ENCODE measurements around the gene ARID1B. TPM values are rescaled to one million over a fixed set of nuclear protein-coding genes. Genes with fewer than 3 reads are reported as not detected.

ARID1B gene
- total RNA-seq, 2 experiments from 2014 or later = 90.1 to 164 TPM

DNA sequence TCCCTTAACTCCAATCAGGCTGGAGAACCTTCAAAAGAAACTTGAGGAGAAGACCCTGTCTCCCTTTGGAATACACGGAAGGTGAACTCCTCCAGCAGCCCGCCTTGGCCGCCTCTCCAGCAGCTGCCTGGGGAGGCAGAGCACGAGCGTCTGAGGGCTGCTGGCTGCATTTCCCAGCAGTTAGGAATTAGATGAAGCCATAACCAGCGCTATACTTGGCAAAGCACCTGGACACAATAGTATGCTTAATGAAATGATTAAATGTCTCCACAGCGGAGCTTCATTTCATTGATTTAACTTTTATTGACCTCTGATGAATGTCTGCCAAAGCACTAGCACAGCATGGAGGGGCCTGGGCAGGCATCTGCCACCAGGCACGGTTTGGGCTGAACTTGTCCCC is 472.6 kb downstream of the ARID1B start:
- ChIA-PET CTCF (ENCODE audit: unreplicated experiment) (interaction anchor here (0.6 kb wide), 1 partner anchor 1778 kb away, joined by 3 read pairs; no protein-coding TSS in a partner anchor), POLR2A (interaction anchor here (0.7 to 1.4 kb wide), 2 partner anchors 71 to 370 kb away, joined by 3 read pairs; no protein-coding TSS in a partner anchor)
- H3K4me1 ChIP-seq (ENCODE audit: insufficient read depth, low read length, poor library complexity, severe bottlenecking) = no peaks in the 10 kb centered on the region
- no peak overlapping the region for H3K4me2 ChIP-seq (ENCODE audit: low read length)
- TF ChIP-seq EZH2phosphoT487 (IDR thresholded peaks at IDR 0.05; ENCODE audit: borderline replicate concordance, low read depth, low read length) = no peak
- TF ChIP-seq, protein P1, sequence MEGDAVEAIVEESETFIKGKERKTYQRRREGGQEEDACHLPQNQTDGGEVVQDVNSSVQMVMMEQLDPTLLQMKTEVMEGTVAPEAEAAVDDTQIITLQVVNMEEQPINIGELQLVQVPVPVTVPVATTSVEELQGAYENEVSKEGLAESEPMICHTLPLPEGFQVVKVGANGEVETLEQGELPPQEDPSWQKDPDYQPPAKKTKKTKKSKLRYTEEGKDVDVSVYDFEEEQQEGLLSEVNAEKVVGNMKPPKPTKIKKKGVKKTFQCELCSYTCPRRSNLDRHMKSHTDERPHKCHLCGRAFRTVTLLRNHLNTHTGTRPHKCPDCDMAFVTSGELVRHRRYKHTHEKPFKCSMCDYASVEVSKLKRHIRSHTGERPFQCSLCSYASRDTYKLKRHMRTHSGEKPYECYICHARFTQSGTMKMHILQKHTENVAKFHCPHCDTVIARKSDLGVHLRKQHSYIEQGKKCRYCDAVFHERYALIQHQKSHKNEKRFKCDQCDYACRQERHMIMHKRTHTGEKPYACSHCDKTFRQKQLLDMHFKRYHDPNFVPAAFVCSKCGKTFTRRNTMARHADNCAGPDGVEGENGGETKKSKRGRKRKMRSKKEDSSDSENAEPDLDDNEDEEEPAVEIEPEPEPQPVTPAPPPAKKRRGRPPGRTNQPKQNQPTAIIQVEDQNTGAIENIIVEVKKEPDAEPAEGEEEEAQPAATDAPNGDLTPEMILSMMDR (conservative IDR thresholded peaks at IDR 0.05; ENCODE audit: low read length) = no peak
- BruUV-seq (replicated peaks) = no TSS peak
- H2AFZ ChIP-seq (ENCODE audit: low read length) = no peak overlapping the region
- intact Hi-C loops (cut with micrococcal nuclease; ENCODE audit: unreplicated experiment) = no loop called here
- no peaks in the 10 kb centered on the region for H3K36me3 ChIP-seq (ENCODE audit: insufficient read depth, low read length)
- no peak for DNase-seq (ENCODE audit: low spot score)
- H4K20me1 ChIP-seq (ENCODE audit: insufficient read depth, low read length) = no peaks in the 10 kb centered on the region
- no peak overlapping the region for H3K27ac ChIP-seq (ENCODE audit: low read depth, low read length, poor library complexity, severe bottlenecking)
- peaks cover 7% of the 10 kb centered on the region; the same call in 1 of the 2 replicates for H3K9me3 ChIP-seq (ENCODE audit: low read length)
- no peaks in the 10 kb centered on the region for H3K79me2 ChIP-seq (ENCODE audit: insufficient read depth, low read depth, low read length)
- H3K4me3 ChIP-seq (ENCODE audit: low read depth, low read length, poor library complexity, severe bottlenecking) = no peak overlapping the region
- no peaks in the 10 kb centered on the region for H3K9me2 ChIP-seq (ENCODE audit: insufficient read depth, low read length)

DNA sequence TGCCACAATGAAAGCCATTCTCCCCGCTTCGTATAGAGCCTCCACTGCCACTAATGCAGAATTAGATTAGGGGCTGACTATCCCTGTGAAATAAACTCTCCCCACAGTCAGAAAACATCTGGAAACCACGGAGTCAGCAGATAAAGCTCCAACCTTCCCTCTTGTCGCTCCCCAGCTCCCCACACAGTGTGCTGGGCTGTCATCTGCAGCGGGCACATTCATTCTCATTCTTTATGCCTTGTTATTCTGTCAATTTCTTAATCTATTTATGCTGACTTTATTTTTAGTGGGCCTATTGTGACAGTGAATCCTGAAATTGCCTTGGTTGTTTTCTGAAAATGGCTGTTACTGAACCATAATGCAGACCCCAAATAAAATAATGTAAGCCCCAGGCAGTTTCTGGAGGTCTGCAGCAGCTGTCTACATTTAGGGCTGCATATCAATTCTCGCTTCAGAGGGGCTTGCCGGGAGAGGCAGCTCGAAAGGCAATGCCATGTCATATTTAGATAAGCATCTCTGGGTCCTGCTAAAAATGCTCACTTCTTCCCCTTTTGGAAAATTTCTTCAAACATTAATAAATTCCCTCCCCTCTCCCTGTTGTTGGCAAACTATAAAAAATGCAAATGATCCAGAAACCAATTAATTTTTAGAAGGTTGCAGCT is 474.5 kb downstream of the ARID1B start:
- Histone ChIP-seq H2AFZ (ENCODE audit: low read length) (no peak overlapping the region), H4K20me1 (ENCODE audit: insufficient read depth, low read length) (no peaks in the 10 kb centered on the region), H3K9me2 (ENCODE audit: insufficient read depth, low read length) (no peaks in the 10 kb centered on the region), H3K27ac (ENCODE audit: low read depth, low read length, poor library complexity, severe bottlenecking) (no peak overlapping the region), H3K4me2 (ENCODE audit: low read length) (no peak overlapping the region), H3K36me3 (ENCODE audit: insufficient read depth, low read length) (no peaks in the 10 kb centered on the region), H3K79me2 (ENCODE audit: insufficient read depth, low read depth, low read length) (no peaks in the 10 kb centered on the region), H3K4me1 (ENCODE audit: insufficient read depth, low read length, poor library complexity, severe bottlenecking) (no peaks in the 10 kb centered on the region), H3K9me3 (ENCODE audit: low read length) (peaks cover 7% of the 10 kb centered on the region; the same call in 1 of the 2 replicates), H3K4me3 (ENCODE audit: low read depth, low read length, poor library complexity, severe bottlenecking) (no peak overlapping the region)
- TF ChIP-seq EZH2phosphoT487 (IDR thresholded peaks at IDR 0.05; ENCODE audit: borderline replicate concordance, low read depth, low read length) = no peak
- DNase-seq (ENCODE audit: low spot score) = no peak
- intact Hi-C loops (cut with micrococcal nuclease; ENCODE audit: unreplicated experiment) = no loop called here
- CTCF ChIA-PET (ENCODE audit: unreplicated experiment) = no interaction called here
- POLR2A ChIA-PET = interaction anchor here (0.7 kb wide), 1 partner anchor 13 kb away, joined by 4 read pairs; no protein-coding TSS in a partner anchor
- BruUV-seq (replicated peaks) = no TSS peak

DNA sequence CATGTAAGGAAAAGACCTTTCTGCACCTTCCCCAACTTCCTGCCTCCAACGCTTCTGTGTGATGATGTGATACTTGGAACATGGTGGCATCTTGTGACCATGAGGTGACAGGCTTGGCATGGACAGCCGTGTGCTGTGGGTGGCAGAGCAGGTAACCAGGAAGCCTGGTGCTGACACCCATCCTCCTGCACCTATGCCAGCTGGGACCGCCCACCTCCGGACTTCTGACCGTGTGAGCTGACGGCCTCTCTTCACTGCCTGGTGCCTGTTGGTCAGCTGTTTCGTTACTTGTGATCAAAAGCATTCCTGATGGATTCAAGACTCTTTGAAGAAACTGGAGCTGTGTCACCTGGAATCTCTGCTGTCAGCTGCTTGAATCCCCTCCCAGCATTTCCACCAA is 475.8 kb downstream of the ARID1B start:
- CTCF ChIA-PET (ENCODE audit: unreplicated experiment) = no interaction called here
- peaks cover 5% of the 10 kb centered on the region; the same call in 1 of the 2 replicates for H3K9me3 ChIP-seq (ENCODE audit: low read length)
- H3K36me3 ChIP-seq (ENCODE audit: insufficient read depth, low read length) = no peaks in the 10 kb centered on the region
- H3K4me2 ChIP-seq (ENCODE audit: low read length) = no peak overlapping the region
- POLR2A ChIA-PET = interaction anchor here (0.8 kb wide), 1 partner anchor 14 kb away, joined by 3 read pairs; no protein-coding TSS in a partner anchor
- no peaks in the 10 kb centered on the region for H3K9me2 ChIP-seq (ENCODE audit: insufficient read depth, low read length)
- intact Hi-C loops (cut with micrococcal nuclease; ENCODE audit: unreplicated experiment) = no loop called here
- no peak overlapping the region for H2AFZ ChIP-seq (ENCODE audit: low read length)
- no peak overlapping the region for H3K27ac ChIP-seq (ENCODE audit: low read depth, low read length, poor library complexity, severe bottlenecking)
- no peaks in the 10 kb centered on the region for H3K4me1 ChIP-seq (ENCODE audit: insufficient read depth, low read length, poor library complexity, severe bottlenecking)
- no peak for TF ChIP-seq EZH2phosphoT487 (IDR thresholded peaks at IDR 0.05; ENCODE audit: borderline replicate concordance, low read depth, low read length)
- TF ChIP-seq, protein P1 (conservative IDR thresholded peaks at IDR 0.05; ENCODE audit: low read length) = no peak
- no peaks in the 10 kb centered on the region for H3K79me2 ChIP-seq (ENCODE audit: insufficient read depth, low read depth, low read length)
- no TSS peak for BruUV-seq (replicated peaks)
- no peak overlapping the region for H3K4me3 ChIP-seq (ENCODE audit: low read depth, low read length, poor library complexity, severe bottlenecking)
- H4K20me1 ChIP-seq (ENCODE audit: insufficient read depth, low read length) = no peaks in the 10 kb centered on the region
- no peak for DNase-seq (ENCODE audit: low spot score)

Data from OCI-LY7 (cell line).